Raji (cell line): ENCODE results near the gene MOV10L1.

Source experiments
- POLR2A ChIP-seq: IDR thresholded peaks from 2 replicates; pipeline ENCODE4 v1.6.1; 2011; ENCODE audit warnings: low read depth, low read length, control low read depth; ENCODE audit not compliant: insufficient read depth

MOV10L1 gene

DNA sequence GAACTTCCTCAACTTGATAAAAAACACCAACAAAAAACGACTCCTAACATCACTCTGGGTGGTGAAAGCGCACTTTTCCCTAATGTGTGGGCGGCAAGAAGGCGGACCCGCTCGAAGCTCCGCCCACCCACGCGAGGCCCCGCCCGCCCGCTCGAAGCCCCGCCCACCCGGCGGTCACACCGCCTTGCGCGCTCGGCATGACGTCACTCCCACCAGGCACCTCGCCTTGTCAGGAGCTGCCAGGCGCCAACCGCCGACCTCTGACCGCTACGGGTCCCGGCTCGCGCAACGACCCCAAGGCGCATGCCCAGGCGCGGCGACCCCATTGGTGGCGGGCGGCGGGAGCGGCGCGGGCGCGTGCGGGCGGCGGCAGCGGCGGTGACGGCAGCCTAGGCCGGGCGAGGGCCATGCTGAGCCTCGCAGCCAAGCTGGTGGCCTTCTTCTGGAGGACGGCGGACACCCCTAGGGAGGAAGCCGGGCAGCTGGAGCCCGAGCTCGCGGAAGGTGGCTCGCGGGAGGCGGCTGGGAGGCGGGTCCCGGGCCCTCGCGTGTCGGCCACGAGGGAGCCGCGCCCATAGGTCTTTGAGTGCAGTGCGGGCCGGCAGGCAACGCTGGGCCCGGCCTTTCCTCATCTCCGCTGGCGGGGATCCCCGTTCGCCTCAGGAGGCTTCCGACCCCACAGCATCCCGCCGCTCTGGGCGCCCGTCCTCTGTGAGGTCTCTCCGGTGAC, at the start of gene MOV10L1:
Gene MOV10L1, plus strand, starts transcription at position 325 of the 730 bp plus-strand sequence. Its CDS starts 83 bp downstream, at position 408.
- TF ChIP-seq POLR2A, result no peak

DNA sequence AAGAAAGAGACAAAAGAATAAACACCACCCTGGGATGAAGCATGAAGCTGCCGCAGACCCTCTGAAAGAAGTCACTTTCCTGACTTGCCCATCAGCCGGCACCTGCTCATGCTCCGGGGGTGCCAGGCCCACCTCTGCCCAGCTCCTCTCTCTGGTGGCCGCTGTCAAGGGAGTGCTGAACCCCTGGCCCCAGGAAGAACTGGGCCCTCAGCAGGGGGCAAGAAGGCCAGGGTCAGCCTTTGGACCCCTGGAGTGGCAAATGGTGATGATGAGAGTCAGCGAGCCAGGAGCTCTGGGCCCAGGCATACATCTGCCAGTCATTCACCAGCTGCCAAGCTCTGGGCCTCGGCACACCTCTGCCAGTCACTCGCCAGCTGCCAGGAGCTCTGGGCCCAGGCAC, 49.1 kb upstream of the MOV10L1 start:
- TF ChIP-seq POLR2A, result no peak

DNA sequence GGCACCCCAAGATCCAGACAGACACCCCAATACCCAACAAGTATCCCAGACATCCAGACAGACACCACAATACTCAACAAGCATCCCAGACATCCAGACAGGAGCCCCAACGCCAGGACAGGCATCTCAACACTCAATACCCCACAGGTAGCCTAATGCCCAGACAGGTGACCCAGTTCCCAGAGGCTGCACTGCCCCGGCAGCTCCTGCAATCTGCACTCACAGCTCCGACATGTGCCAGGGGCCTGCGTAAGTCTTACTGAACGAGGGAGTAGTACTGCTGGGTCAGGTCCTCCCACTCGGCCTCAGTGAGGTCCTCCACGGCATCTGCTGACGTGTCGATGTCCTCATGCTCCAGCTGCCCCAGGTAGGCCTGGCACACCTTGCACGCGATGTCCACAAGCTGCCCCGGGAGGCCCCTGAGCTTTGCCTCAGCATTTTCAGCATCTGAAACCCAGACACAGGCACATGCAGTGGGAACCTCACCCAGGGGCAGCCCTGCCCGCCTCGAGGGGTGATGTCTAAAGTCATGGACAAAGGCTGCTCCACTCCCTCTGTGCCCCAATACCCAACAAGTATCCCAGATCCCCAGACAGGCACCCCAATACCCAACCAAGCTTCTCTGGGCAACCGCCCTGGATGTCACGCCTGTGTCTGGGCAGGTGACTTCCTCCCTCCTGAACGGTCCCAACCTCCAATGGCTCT, 48.3 kb upstream of the MOV10L1 start:
- no peak for TF ChIP-seq POLR2A

DNA sequence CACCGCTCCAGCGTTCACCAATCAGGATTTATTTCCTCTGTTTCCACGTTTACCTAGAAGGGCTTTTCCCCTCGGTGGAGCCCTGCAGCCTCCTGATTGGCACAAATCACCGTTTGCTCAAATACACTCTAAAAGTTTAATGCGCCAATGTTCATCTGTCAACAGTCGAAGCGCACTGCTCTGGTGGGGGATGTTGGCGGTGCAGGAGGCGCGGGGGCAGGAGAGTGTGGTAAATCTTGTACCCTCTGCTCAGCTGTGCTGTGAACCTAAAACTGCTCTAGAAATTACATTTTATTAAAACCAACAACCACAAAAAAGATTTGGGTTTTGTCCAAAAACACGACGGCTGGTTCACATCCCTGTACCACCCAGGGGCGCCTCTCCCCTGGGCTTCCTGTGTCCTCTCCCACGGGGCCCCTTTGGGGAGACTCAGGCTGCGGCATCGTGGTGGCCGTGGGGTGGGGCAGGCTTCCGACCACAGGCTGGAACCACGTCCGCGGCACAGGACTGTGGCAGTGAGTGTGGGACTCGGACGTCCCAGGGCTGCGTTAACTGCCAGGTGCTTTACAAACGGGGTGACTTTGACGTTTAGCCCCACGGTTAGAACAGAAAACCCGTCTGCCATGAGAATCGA, 45.2 kb upstream of the MOV10L1 start:
- no peak for TF ChIP-seq POLR2A

DNA sequence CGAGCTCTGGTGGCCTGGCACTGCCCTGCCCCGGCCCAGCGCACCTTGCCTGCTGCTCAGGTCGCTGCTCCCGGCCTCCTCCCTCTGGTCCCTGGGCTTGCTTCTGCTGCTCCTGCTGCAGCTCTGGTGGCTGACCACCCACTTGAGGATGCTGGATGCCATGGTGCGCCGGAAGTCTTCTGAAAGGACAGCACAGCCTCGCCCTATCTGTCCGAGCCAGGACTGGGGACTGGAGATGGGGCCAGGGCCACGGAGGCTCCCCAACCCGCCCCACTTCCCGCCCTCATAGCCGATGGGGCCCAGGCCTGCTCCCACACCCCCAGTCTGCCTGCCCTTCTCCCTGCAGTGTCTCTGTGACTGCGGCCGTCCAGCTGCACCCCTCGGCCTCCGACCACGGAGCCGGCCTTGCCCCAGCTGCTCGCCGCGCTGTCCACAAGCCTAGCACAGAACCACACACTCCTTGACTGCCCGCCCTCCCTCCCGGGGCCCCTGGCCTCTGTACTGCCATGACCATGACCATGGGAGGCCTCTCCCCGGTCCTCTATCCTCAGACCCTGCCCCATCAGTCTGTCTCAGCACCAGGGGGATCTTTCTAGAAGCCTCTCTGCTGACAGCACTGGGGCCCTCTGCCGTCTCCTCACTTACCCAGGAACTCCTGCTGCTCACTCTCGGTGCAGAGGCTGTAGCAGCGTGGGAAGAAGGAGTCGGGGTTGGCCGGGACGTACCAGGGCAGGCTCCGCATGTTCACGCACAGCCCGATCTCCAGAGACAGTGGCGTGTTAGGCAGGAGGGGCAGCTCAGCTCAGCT, 44.4 kb upstream of the MOV10L1 start:
- no peak for TF ChIP-seq POLR2A

DNA sequence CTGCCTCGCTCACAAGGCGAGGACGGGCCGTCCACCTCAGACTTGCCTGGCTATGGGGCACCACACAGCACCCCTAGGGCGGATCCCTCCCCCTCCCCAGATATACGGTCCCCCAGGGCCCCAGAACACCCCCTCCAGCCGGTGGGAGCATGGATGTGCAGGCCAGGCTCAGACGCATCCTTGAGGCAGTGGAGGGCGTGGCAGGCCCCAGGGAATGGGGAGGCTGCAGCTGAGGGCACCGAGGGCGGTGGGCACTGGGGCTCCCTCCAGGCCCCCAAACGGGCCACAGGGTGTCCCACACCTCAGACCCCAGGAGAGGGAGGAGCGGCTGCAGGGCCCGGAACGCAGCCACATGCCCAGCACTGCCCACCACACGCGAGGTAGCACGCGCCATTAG, 43.8 kb upstream of the MOV10L1 start:
- no peak for TF ChIP-seq POLR2A

DNA sequence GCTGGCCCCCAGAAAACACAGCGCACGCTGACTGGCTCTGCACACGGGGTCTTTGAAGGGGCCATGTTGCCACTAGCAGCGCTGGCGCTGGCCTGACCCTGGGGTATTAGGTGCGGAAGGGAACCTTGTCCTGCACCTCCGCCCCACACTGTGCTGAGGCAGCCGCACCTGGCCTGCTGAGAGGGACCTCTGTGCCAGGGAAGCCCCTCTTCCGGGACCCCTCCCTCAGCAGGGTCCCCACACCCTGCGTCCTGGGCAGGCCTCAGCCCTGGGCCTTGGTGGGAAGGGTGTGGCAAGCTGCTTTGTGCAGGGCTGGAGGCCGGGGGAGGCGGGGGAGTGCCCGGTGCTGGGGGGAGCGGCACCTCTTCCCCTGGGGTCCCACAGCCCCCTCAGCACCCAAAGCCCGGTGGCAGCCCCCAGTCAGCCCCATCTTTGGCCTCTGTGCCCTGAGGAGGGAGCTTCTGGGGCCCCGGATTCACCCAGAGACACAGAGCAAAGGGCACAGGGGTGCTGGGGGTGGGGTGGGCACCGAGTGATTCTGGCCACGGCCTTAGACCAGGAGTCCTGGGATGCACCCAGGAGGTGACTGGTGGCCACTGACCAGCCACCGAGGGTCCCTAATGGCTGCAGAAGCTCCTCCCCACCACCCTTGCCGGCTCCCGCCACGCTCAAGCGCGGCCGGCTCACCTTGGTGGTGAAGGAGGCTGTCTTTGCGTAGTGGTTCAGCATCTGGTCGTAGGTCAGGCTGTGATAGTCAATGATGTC, 43.1 kb upstream of the MOV10L1 start:
- TF ChIP-seq POLR2A, result no peak

DNA sequence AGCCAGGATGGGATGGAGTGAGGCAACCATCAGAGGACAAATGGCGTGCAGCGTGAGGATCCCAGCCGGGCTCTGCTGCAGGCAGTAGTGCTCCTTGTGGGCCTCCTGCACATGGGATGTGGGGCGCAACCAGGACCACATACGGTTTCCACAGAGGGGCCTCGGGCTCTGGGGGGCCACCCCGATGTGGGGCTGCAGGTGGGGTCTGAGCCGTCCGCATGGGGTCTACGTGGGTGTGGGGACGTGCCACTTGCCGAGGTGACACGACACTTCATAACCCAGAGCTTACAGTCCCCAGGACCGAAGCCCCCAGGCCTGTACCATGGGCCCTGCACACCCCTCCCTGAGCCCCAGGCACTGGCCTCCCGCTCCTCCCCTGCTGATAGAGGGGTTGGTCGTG, 42.5 kb upstream of the MOV10L1 start:
- TF ChIP-seq POLR2A, result no peak

DNA sequence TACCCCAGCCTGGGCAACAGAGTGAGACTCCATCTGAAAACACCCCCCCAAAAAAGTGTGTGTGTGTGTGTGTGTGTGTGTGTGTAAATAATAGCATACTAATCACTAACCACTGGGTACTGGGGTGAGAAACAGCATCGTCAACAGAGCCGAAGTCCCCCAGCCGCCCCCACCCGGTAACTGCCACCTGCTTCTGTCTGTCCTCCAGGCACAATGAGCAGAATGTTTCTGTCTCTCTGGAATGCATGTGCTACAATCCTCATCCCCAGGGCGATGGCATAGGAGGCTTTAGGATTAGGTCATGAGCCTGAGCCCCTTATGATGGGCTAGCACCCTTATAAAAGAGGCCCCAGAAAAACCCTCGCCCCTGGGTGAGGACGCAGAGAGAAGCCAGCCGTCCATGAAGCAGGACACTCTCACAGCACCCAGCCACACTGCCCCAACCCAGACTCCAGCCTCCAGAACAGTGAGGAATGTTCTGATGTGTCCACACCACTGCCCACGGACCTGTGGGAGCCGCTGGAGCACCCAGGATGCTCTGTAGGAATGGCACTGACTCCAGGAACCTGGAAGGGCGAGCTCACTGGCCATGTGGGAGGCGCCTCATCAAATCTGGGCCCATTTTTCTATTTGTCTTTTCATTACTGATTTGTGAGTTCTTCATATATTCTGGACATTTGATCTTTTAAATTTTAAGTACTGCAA, 41.6 kb upstream of the MOV10L1 start:
- TF ChIP-seq POLR2A, result no peak

DNA sequence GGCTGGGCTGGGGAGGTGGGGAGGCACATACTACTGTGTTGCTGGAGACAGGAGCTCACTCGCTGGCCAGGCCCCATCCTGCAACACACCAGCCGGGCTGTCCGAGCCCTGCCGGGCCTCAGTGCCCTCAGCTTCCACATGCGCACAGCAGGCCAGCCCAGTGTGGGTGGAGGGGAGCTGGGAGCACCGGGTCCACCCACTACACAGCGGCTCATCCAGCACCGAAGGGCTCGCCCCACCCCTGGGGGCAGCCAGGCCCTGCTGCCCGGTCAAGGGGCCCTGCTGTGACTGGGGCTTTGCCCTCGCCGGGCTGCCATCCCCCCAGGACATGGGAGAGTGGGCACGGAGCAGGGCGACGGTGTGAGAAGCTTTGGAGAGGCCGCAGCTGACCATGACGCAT, 41.0 kb upstream of the MOV10L1 start:
- no peak for TF ChIP-seq POLR2A

DNA sequence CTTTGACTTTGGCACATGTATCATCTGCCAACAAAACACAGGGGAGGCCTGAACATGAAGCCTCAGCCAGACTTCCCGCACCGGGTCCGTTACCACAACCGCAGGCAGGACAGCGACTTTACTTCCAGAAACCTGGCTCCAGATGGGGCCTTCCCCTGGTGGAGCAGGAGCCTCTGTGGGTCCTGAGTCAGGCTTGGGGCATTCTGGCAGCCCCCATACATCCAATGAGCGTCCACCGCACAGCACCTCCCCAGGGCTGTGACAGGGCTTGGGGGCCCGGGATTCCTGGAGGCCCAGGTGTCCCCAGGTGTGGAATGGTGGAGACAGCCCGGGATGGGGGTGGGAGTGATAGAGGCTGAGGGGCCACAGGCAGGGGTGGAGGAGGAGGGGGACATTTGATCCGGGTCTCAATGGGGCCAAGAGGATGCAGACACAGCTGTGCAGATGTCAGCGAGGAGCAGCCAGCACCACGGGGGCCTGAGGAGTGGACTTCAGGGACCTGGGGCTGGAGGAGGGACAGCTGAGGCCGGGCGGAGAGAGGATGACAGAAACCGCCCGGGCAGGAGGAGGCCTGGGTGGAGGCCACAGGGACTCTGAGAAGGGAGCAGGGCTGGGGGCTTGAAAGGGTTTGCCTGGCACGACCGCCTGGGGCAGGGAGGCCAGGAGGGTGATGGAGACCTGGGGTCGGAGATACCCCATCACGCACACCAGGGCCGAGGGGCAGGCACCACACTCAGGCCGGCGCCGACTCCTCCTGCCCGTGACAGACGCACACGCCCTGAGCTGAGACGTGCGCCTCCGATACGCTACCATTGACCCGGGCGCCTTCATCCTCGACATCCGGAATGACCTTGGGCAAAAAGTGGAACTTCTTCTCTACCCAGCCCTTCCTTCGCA, 40.3 kb upstream of the MOV10L1 start:
- TF ChIP-seq POLR2A, result no peak

DNA sequence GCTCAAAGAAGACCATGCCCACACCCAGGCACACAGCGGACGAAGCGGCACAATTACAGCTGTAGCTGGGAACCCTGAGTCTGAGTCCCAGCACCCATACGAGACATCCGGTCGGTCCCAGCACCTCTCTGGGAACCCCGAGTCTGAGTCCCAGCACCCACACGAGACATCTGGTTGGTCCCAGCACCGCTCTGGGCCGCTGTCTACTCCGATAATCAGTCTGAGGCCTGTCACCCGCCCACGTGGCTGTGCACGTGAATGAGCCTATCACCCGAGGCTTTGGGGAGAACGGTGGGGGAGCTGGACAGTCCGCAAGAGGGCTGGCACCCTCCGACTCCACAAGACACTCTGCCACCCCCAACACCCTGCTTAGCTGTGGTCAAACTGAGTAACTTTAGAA, 37.9 kb upstream of the MOV10L1 start:
- no peak for TF ChIP-seq POLR2A

DNA sequence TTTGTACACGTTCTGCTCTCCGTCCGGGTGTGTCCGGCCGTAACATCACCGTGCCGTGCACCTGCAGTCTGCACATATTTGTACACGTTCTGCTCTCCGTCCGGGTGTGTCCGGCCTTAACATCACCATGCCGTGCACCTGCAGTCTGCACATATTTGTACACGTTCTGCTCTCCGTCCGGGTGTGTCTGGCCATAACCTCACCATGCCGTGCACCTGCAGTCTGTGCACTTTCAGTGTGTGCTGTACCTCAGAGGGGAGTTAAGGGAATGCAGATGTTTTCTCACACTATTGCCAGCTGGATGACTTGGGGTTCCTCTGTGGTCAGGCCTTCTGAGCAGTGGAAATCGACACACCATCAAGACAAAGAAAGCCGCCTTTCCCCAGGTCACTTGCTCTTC, 35.9 kb upstream of the MOV10L1 start:
- TF ChIP-seq POLR2A, result no peak

DNA sequence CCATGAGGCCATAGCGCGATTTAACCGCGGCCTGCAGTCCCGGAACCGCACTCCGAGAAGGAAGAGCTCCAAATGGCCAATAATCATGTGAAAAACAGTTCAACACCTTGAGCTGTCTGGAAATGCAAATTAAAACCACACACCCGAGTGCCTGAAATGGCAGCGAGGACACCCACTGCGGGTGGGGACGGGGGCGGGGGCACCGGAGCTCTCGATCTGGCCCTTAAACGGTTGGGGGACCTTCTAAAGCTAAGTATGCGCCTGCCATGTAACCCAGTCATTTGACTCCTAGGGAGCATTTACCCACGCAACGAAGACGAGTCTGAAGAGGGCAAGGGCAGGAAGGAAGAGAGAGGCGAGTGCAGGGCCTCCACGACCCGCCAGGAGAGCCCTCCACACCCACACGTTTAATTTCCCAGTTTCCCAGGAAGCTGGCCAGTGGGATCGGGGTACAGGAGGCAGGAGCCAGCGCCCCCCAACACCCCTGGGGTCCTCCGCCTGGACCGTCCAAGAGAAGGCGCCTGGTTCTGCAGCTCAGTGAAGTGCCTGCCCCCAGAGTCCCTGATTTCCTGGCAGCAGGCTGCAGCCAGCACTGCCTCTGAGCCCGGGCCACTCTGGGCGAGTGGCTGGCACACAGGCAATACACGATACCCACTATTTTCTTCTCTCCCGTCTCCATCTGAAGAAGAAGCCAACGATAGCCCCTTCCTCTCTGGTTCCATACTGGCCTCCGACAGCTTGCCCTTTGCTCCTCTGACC, 33.4 kb upstream of the MOV10L1 start:
- TF ChIP-seq POLR2A, result no peak
